SK-N-SH (cell line): ENCODE measurements around the gene SHMT2. TPM values are rescaled to one million over a fixed set of nuclear protein-coding genes. Genes with fewer than 3 reads are reported as not detected.

ENCODE experiments used
- CTCF ChIA-PET: fragments of 300-600, 350-600 bp; formaldehyde crosslinking; extraction: SDS; loops from one replicate; lab custom pipeline; 2021; lab: Yijun Ruan, JAX
- POLR2A ChIA-PET: fragments of 350-600 bp; sonication (Branson Sonifier 250); formaldehyde crosslinking; extraction: SDS; loops from one replicate; lab custom pipeline; 2020; ENCODE audit warnings: antibody characterized with exemption, inconsistent platforms; lab: Yijun Ruan, JAX
- DNase-seq: peaks from one replicate; pipeline ENCODE4 v3.0.0; 2012
- H2AFZ ChIP-seq: fragments of 200-600 bp; sonication (generic); 2 replicates; pipeline ENCODE4 v1.8.1; 2016; ENCODE audit warnings: antibody characterized with exemption, mild to moderate bottlenecking, low read depth
- H3F3A ChIP-seq: fragments of 200-600 bp; sonication (generic); replicated peaks from 2 replicates; pipeline ENCODE3; 2016; ENCODE audit warnings: antibody characterized with exemption, mild to moderate bottlenecking; ENCODE audit not compliant: insufficient read depth
- H3K27ac ChIP-seq, 2 experiments: fragments of 200-500 bp in 1 of 2; fragments of 200-600 bp in 1 of 2; sonication (Bioruptor generic) in 1 of 2; sonication (generic), shearing (Covaris generic) in 1 of 2; 2 replicates each; pipeline versions ENCODE4 v1.5.1 to v1.6.1; 2014 to 2016; ENCODE audit warnings: low read depth in 2 of 2, inconsistent platforms in 1 of 2, low read length in 1 of 2, mild to moderate bottlenecking in 1 of 2, mixed read lengths in 1 of 2
- H3K27me3 ChIP-seq: fragments of 200-600 bp; sonication (generic), shearing (Covaris generic); 2 replicates; pipeline ENCODE4 v1.6.1; 2016; ENCODE audit warnings: mixed run types; ENCODE audit not compliant: insufficient read depth
- H3K36me3 ChIP-seq, 2 experiments: fragments of 200-500 bp in 1 of 2; fragments of 200-600 bp in 1 of 2; sonication (Bioruptor generic) in 1 of 2; sonication (generic) in 1 of 2; replicated peaks in 1 of 2; 2 replicates each; pipeline versions ENCODE3 to v1.5.1; 2014 to 2016; ENCODE audit warnings: low read length in 1 of 2, mild to moderate bottlenecking in 1 of 2; ENCODE audit not compliant: insufficient read depth in 2 of 2, control insufficient read depth in 1 of 2
- H3K4me1 ChIP-seq, 2 experiments: fragments of 200-500 bp in 1 of 2; fragments of 200-600 bp in 1 of 2; sonication (Bioruptor generic) in 1 of 2; sonication (generic), shearing (Covaris generic) in 1 of 2; 2 replicates each; pipeline versions ENCODE4 v1.5.1 to v1.6.1; 2014 to 2016; ENCODE audit warnings: low read depth in 1 of 2, low read length in 1 of 2, mixed run types in 1 of 2; ENCODE audit not compliant: insufficient read depth in 2 of 2, control insufficient read depth in 1 of 2
- H3K4me2 ChIP-seq: fragments of 200-600 bp; sonication (generic), shearing (Covaris generic); 2 replicates; pipeline ENCODE4 v1.6.1; 2017; ENCODE audit warnings: mixed run types
- H3K4me3 ChIP-seq, 2 experiments: fragments of 200-500 bp in 1 of 2; fragments of 200-600 bp in 1 of 2; sonication (Bioruptor generic) in 1 of 2; sonication (generic), shearing (Covaris generic) in 1 of 2; 2 replicates each; pipeline versions ENCODE4 v1.5.1 to v1.8.1; 2014 to 2016; ENCODE audit warnings: low read depth in 2 of 2, inconsistent platforms in 1 of 2, low read length in 1 of 2, mild to moderate bottlenecking in 1 of 2, mixed read lengths in 1 of 2, moderate library complexity in 1 of 2
- H3K79me2 ChIP-seq: fragments of 200-600 bp; sonication (generic); 2 replicates; pipeline ENCODE4 v1.8.1; 2017; ENCODE audit warnings: mild to moderate bottlenecking; ENCODE audit not compliant: insufficient read depth
- H3K9ac ChIP-seq: fragments of 200-600 bp; sonication (generic); 2 replicates; pipeline ENCODE4 v1.6.1; 2017; ENCODE audit warnings: mixed run types
- H3K9me2 ChIP-seq: fragments of 200-600 bp; sonication (generic); 2 replicates; pipeline ENCODE4 v1.6.1; 2017; ENCODE audit warnings: mixed run types
- H3K9me3 ChIP-seq: fragments of 200-600 bp; sonication (generic); 2 replicates; pipeline ENCODE4 v1.6.1; 2017; ENCODE audit warnings: mixed run types, mild to moderate bottlenecking, moderate library complexity
- H4K20me1 ChIP-seq: fragments of 200-600 bp; sonication (generic); 2 replicates; pipeline ENCODE4 v1.6.1; 2017; ENCODE audit warnings: mild to moderate bottlenecking, mixed run types; ENCODE audit not compliant: insufficient read depth
- CHD2 ChIP-seq: fragments of 150-350 bp; IDR thresholded peaks from 2 replicates; pipeline ENCODE4 v1.6.1; 2018; ENCODE audit warnings: low read length; ENCODE audit not compliant: partially characterized antibody
- CTCF ChIP-seq: fragments of 200-600 bp; sonication (generic); IDR thresholded peaks from 2 replicates; pipeline ENCODE4 v1.6.1; 2017; ENCODE audit warnings: antibody characterized with exemption, mild to moderate bottlenecking, moderate library complexity
- ELF1 ChIP-seq: IDR thresholded peaks from 2 replicates; pipeline ENCODE4 v1.4.0; 2012
- EZH2phosphoT487 ChIP-seq: fragments of 200-600 bp; sonication (generic); IDR thresholded peaks from 2 replicates; pipeline ENCODE4 v1.6.1; 2017; ENCODE audit warnings: low read depth, mixed run types, mild to moderate bottlenecking, antibody characterized with exemption, moderate library complexity, borderline replicate concordance
- FOSL2 ChIP-seq: IDR thresholded peaks from 2 replicates; pipeline ENCODE4 v1.4.0; 2012; ENCODE audit warnings: low read depth, mild to moderate bottlenecking, moderate library complexity, borderline replicate concordance
- FOXJ3 ChIP-seq: sonication (generic); formaldehyde crosslinking; IDR thresholded peaks from 2 replicates; pipeline ENCODE4 v1.5.1; 2020; ENCODE audit warnings: mild to moderate bottlenecking, missing genetic modification reagents
- FOXM1 ChIP-seq: IDR thresholded peaks from 2 replicates; pipeline ENCODE4 v1.4.0; 2012; ENCODE audit warnings: low read depth, mild to moderate bottlenecking
- JUND ChIP-seq: IDR thresholded peaks from 2 replicates; pipeline ENCODE4 v1.4.0; 2012
- MXI1 ChIP-seq: IDR thresholded peaks from 2 replicates; pipeline ENCODE4 v1.6.1; 2012; ENCODE audit warnings: mild to moderate bottlenecking, low read depth, low read length, improper control_type of control experiment
- PBX3 ChIP-seq: IDR thresholded peaks from 2 replicates; pipeline ENCODE4; 2012
- POLR2AphosphoS5 ChIP-seq: IDR thresholded peaks from 2 replicates; pipeline ENCODE4 v1.6.1; 2012; ENCODE audit warnings: low read depth, low read length
- RAD21 ChIP-seq: IDR thresholded peaks from 2 replicates; pipeline ENCODE4 v1.6.1; 2012; ENCODE audit warnings: mild to moderate bottlenecking, low read length
- RCOR1 ChIP-seq: fragments of 150-350 bp; IDR thresholded peaks from 2 replicates; pipeline ENCODE4 v1.6.1; 2017; ENCODE audit warnings: antibody characterized with exemption, low read length
- REST ChIP-seq: IDR thresholded peaks from 2 replicates; pipeline ENCODE4 v1.6.1; 2012; ENCODE audit warnings: mild to moderate bottlenecking, low read depth, low read length, moderate library complexity
- RXRA ChIP-seq: IDR thresholded peaks from 2 replicates; pipeline ENCODE4 v1.4.0; 2012; ENCODE audit warnings: low read depth, mild to moderate bottlenecking, borderline replicate concordance
- SMC3 ChIP-seq: IDR thresholded peaks from 2 replicates; pipeline ENCODE4 v1.6.1; 2012; ENCODE audit warnings: low read depth, low read length, improper control_type of control experiment
- TCF12 ChIP-seq: IDR thresholded peaks from 2 replicates; pipeline ENCODE4 v1.4.0; 2012
- USF2 ChIP-seq: fragments of 150-350 bp; IDR thresholded peaks from 2 replicates; pipeline ENCODE4 v1.6.1; 2017; ENCODE audit warnings: antibody characterized with exemption, low read length, low read depth, borderline replicate concordance
- WGBS: methylation state at CpG from one replicate; pipeline ENCODE4 v1.1.6; 2017; ENCODE audit warnings: low lambda C conversion rate; 5-methylcytosine and 5-hydroxymethylcytosine counted together
- polyA plus RNA-seq, 3 experiments: library from polyadenylated mRNA; depleted of rRNA; stranded (reverse); fragments of >200 nt; gene quantifications; 2 replicates each; pipeline ENCODE4 v1.2.3, GENCODE V29; 2012

SHMT2 gene
- polyA plus RNA-seq, 1 of the 3 experiments (the other 2 are of a cell fraction), result 204 TPM

- no peak overlapping the region for H2AFZ ChIP-seq
- 92% methylated on average over 11 of the region's 12 CpGs for WGBS
- no peaks in the 10 kb centered on the region for H3K4me1 ChIP-seq
- H4K20me1 ChIP-seq, result no peaks in the 10 kb centered on the region
- H3K4me2 ChIP-seq, result no peak overlapping the region
- no peaks in the 10 kb centered on the region for H3K27me3 ChIP-seq
- POLR2A ChIA-PET, result no interaction called here
- no peak for DNase-seq
- peaks cover 25 to 80% of the 10 kb centered on the region in 2 experiments for H3K36me3 ChIP-seq
- TF ChIP-seq FOXM1, result no peak
- TF ChIP-seq SMC3, result no peak
- no peak for TF ChIP-seq TCF12
- TF ChIP-seq POLR2AphosphoS5, result no peak
- TF ChIP-seq RXRA, result no peak
- no peak for TF ChIP-seq JUND
- no peak for TF ChIP-seq CHD2
- TF ChIP-seq RCOR1, result no peak
- no peak for TF ChIP-seq FOXJ3
- H3K4me3 ChIP-seq, result no peak overlapping the region
- H3K79me2 ChIP-seq, result no peaks in the 10 kb centered on the region
- H3K9me2 ChIP-seq, result no peaks in the 10 kb centered on the region
- H3K27ac ChIP-seq, result no peak overlapping the region
- H3K9me3 ChIP-seq, result no peaks in the 10 kb centered on the region
- H3K9ac ChIP-seq, result no peak overlapping the region
- CTCF ChIA-PET, result interaction anchor here (1.0 to 31.5 kb wide), 6 partner anchors 25 to 117 kb away, joined by 3 to 616 read pairs (median 66); partner anchors contain the start of genes LRP1, LRP1-AS and STAT6
- H3F3A ChIP-seq, result peaks cover 13% of the 10 kb centered on the region
These were observed 43.5 kb upstream of the SHMT2 start for GRCh38 chr12:57185906-57186508.

GRCh38 chr12:57187222-57188089 is 42.1 kb upstream of the SHMT2 start:
- H2AFZ ChIP-seq, result no peak overlapping the region
- no peak overlapping the region for H3K4me3 ChIP-seq
- CTCF ChIA-PET, result interaction anchor here (1.2 to 31.5 kb wide), 7 partner anchors 27 to 118 kb away, joined by 3 to 616 read pairs (median 52); partner anchors contain the start of genes LRP1, LRP1-AS and STAT6
- H3F3A ChIP-seq, result peaks cover 5% of the 10 kb centered on the region
- no peaks in the 10 kb centered on the region for H4K20me1 ChIP-seq
- H3K4me2 ChIP-seq, result no peak overlapping the region
- no peak overlapping the region for H3K27ac ChIP-seq
- no peak for DNase-seq
- WGBS, result 87% methylated on average over 17 of the region's 21 CpGs
- H3K27me3 ChIP-seq, result no peaks in the 10 kb centered on the region
- H3K36me3 ChIP-seq, result peaks cover 25 to 77% of the 10 kb centered on the region in 2 experiments
- no peaks in the 10 kb centered on the region for H3K9me3 ChIP-seq
- H3K4me1 ChIP-seq, result no peaks in the 10 kb centered on the region
- H3K79me2 ChIP-seq, result no peaks in the 10 kb centered on the region
- POLR2A ChIA-PET, result interaction anchor here (0.9 to 1.2 kb wide), 2 partner anchors 9 to 12 kb away, joined by 3 read pairs; no protein-coding TSS in a partner anchor
- no peak overlapping the region for H3K9ac ChIP-seq
- H3K9me2 ChIP-seq, result no peaks in the 10 kb centered on the region
- TF ChIP-seq TCF12 (no peak), REST (no peak), POLR2AphosphoS5 (no peak), RAD21 (no peak), USF2 (no peak), CTCF (no peak), MXI1 (no peak), FOXM1 (no peak), ELF1 (no peak), FOSL2 (no peak), JUND (no peak), RCOR1 (no peak), EZH2phosphoT487 (no peak), PBX3 (no peak)
